Upper lobe of left lung (tissue), 6 donors: Measurements from ENCODE around the gene GPR3. TPM values are rescaled to one million over a fixed set of nuclear protein-coding genes. Genes with fewer than 3 reads are reported as not detected.

Experiments
- ATAC-seq, 2 donors: fragments of 200-7000 bp; cut with Tn5 transposase; one replicate each; pipeline ENCODE4 v1.9.1; 2022; ENCODE audit warnings: mild to moderate bottlenecking in 2 of 2, moderate library complexity in 2 of 2; ENCODE audit not compliant: low FRiP score in 2 of 2
- DNase-seq, 2 donors: peaks; one replicate each; pipeline ENCODE4 v3.0.0-alpha.2; 2019 to 2020
- H3K27ac ChIP-seq, 4 donors: fragments of 200-600 bp; sonication (generic); one replicate each; pipeline ENCODE4 v1.5.1; 2016 to 2019
- H3K27me3 ChIP-seq, 4 donors: fragments of 200-600 bp; sonication (generic); one replicate each; pipeline ENCODE4 v1.5.1; 2017 to 2019
- H3K36me3 ChIP-seq, 4 donors: fragments of 200-600 bp; sonication (generic); one replicate each; pipeline ENCODE4 v1.5.1; 2016 to 2019
- H3K4me1 ChIP-seq, 4 donors: fragments of 200-600 bp; sonication (generic); one replicate each; pipeline ENCODE4 v1.5.1; 2018 to 2019
- H3K4me3 ChIP-seq, 4 donors: fragments of 200-600 bp; sonication (generic); one replicate each; pipeline ENCODE4 v1.5.1; 2017 to 2019; ENCODE audit warnings: mild to moderate bottlenecking in 2 of 4, moderate library complexity in 1 of 4
- H3K9me3 ChIP-seq, 4 donors: fragments of 200-600 bp; sonication (generic); one replicate each; pipeline ENCODE4 v1.5.1; 2018 to 2019
- CTCF ChIP-seq, 6 experiments: fragments of 450-650 bp in 4 of 6; fragments of 200-600 bp in 2 of 6; sonication (generic) in 2 of 6; IDR thresholded peaks; one replicate each; pipeline ENCODE4 v1.5.1; 2016 to 2019; ENCODE audit warnings: antibody characterized with exemption in 6 of 6
- EP300 ChIP-seq, 4 donors: sonication (generic); formaldehyde crosslinking; IDR thresholded peaks; one replicate each; pipeline ENCODE4 v1.5.1; 2017; ENCODE audit warnings: antibody characterized with exemption in 4 of 4, control low read depth in 2 of 4
- POLR2A ChIP-seq, 4 donors: fragments of 450-650 bp; IDR thresholded peaks; one replicate each; pipeline ENCODE4 v1.5.1; 2016 to 2017; ENCODE audit warnings: antibody characterized with exemption in 4 of 4, mild to moderate bottlenecking in 2 of 4
- POLR2AphosphoS5 ChIP-seq, 2 donors: sonication (generic); formaldehyde crosslinking; IDR thresholded peaks; one replicate each; pipeline ENCODE4 v1.5.1; 2017; ENCODE audit warnings: antibody characterized with exemption in 2 of 2
- WGBS, 2 donors: methylation state at CpG; one replicate each; pipeline ENCODE4 v1.1.5; 2017 to 2018; 5-methylcytosine and 5-hydroxymethylcytosine counted together
- total RNA-seq, 6 donors: library from RNA; depleted of rRNA in 4 of 6; stranded (reverse); fragments of >200 nt in 4 of 6; gene quantifications; one replicate each; pipeline versions ENCODE4 v1.1.0 to v1.2.1, GENCODE V29; 2016 to 2021
- donor health status: DM: no; HTN: no; CAD: no; lungs with moderate emphysema.
- donor health status: DM: no; HTN: yes; CAD: no; lungs with severe emphysema.

Gene GPR3
- total RNA-seq: 1 to 10 TPM in 2 of 6 donors, under 1 TPM in 3, not detected in 1; 0.39 to 1.6 (median 0.76) TPM

GRCh38 chr1:27392096-27392777 lies at the start of gene GPR3:
Gene GPR3, plus strand, starts transcription at chr1:27392622. Its CDS starts 1,177 bp downstream, at chr1:27393799.
- Histone ChIP-seq H3K9me3 (no peaks in the 10 kb centered on the region), H3K4me3 (peak within 1 kb of the TSS; percentile 27 to 56 (median 48)), H3K4me1 (peaks cover 29 to 48% (median 33%) of the 10 kb centered on the region in 4 donors), H3K27ac (peak within 1 kb of the TSS; percentile 73 to 88 (median 79)), H3K27me3 (no peaks in the 10 kb centered on the region), H3K36me3 (no peaks in the 10 kb centered on the region)
- ATAC-seq (peak; percentile 90 to 95), DNase-seq (peak; percentile 90 to 98)
- TF ChIP-seq EP300 (IDR thresholded peaks at IDR 0.05) (no peak), POLR2AphosphoS5 (IDR thresholded peaks at IDR 0.05) (peak; percentile 45 to 71), CTCF (IDR thresholded peaks at IDR 0.05) (peak; percentile 15 to 69 (median 57))
- 5 to 34% methylated on average over 8 to 32 of the region's 69 CpGs for WGBS, 2 donors

- H3K9me3 ChIP-seq: no peaks in the 10 kb centered on the region
- DNase-seq: peak; percentile 83 to 87
- peak overlapping the region; percentile 35 to 57 (median 47) for H3K4me3 ChIP-seq
- 38 to 41% methylated on average over 18 to 23 of the region's 31 CpGs for WGBS, 2 donors
- no peak for TF ChIP-seq CTCF (IDR thresholded peaks at IDR 0.05)
- peak; percentile 13 to 41 for TF ChIP-seq POLR2AphosphoS5 (IDR thresholded peaks at IDR 0.05)
- TF ChIP-seq POLR2A (IDR thresholded peaks at IDR 0.05): peak in 2 of 4 donors; percentile 3 to 42
- peak overlapping the region; percentile 68 to 91 (median 89) for H3K27ac ChIP-seq
- H3K27me3 ChIP-seq: no peaks in the 10 kb centered on the region
- ATAC-seq: peak; percentile 49 to 72
- peaks cover 0 to 3% (median 0%) of the 10 kb centered on the region in 4 donors for H3K36me3 ChIP-seq
- H3K4me1 ChIP-seq: peaks cover 5 to 33% (median 24%) of the 10 kb centered on the region in 4 donors
Measured at GRCh38 chr1:27342778-27343638, 49.4 kb upstream of the GPR3 start.

GRCh38 chr1:27343639-27344025 lies 48.8 kb upstream of the GPR3 start:
- TF ChIP-seq CTCF (IDR thresholded peaks at IDR 0.05) (no peak), POLR2AphosphoS5 (IDR thresholded peaks at IDR 0.05) (no peak), POLR2A (IDR thresholded peaks at IDR 0.05) (no peak)
- H3K36me3 ChIP-seq: peaks cover 0 to 1% (median 0%) of the 10 kb centered on the region in 4 donors
- DNase-seq (no peak), ATAC-seq (no peak)
- peak overlapping the region in 3 of 4 donors; percentile 40 to 57 (median 54) for H3K4me3 ChIP-seq
- H3K9me3 ChIP-seq: no peaks in the 10 kb centered on the region
- H3K27ac ChIP-seq: peak overlapping the region; percentile 68 to 91 (median 89)
- WGBS, 2 donors: 46 to 51% methylated on average over 5 of the region's 5 CpGs
- H3K4me1 ChIP-seq: peaks cover 5 to 35% (median 25%) of the 10 kb centered on the region in 4 donors
- H3K27me3 ChIP-seq: no peaks in the 10 kb centered on the region

- H3K27ac ChIP-seq: no peak overlapping the region
- TF ChIP-seq EP300 (IDR thresholded peaks at IDR 0.05) (no peak), CTCF (IDR thresholded peaks at IDR 0.05) (no peak), POLR2AphosphoS5 (IDR thresholded peaks at IDR 0.05) (no peak), POLR2A (IDR thresholded peaks at IDR 0.05) (no peak)
- peaks cover 0 to 2% (median 0%) of the 10 kb centered on the region in 4 donors for H3K36me3 ChIP-seq
- peaks cover 17 to 50% (median 42%) of the 10 kb centered on the region in 4 donors for H3K4me1 ChIP-seq
- ATAC-seq (no peak), DNase-seq (peak in 1 of 2 donors; percentile 73)
- H3K4me3 ChIP-seq: no peak overlapping the region
- no peaks in the 10 kb centered on the region for H3K27me3 ChIP-seq
- H3K9me3 ChIP-seq: no peaks in the 10 kb centered on the region
- WGBS, 2 donors: 88 to 90% methylated on average over 11 to 12 of the region's 12 CpGs
Measured at GRCh38 chr1:27345272-27345671, 47.1 kb upstream of the GPR3 start.
